H9 (cell line): ENCODE data around the gene RAI1. TPM values are rescaled to one million over a fixed set of nuclear protein-coding genes. Genes with fewer than 3 reads are reported as not detected.

Experiments
- DNase-seq: peaks from one replicate; pipeline ENCODE4 v3.0.0-alpha.2; 2017
- H2AFZ ChIP-seq: one replicate; pipeline ENCODE4 v1.6.1; 2013; ENCODE audit warnings: mild to moderate bottlenecking, low read length, control low read depth, moderate library complexity
- H2AK5ac ChIP-seq: 2 replicates; pipeline ENCODE4 v1.6.1; 2013; ENCODE audit warnings: low read length, control low read depth, mixed read lengths; ENCODE audit not compliant: insufficient read length
- H2BK120ac ChIP-seq: one replicate; pipeline ENCODE4 v1.6.1; 2013; ENCODE audit warnings: low read depth, mild to moderate bottlenecking, low read length, control low read depth, inconsistent platforms; ENCODE audit not compliant: poor library complexity, severe bottlenecking
- H2BK12ac ChIP-seq: 2 replicates; pipeline ENCODE4 v1.6.1; 2013; ENCODE audit warnings: low read length, control low read depth, mixed read lengths, low read depth; ENCODE audit not compliant: insufficient read length
- H2BK15ac ChIP-seq: 2 replicates; pipeline ENCODE4 v1.6.1; 2013; ENCODE audit warnings: low read depth, low read length, control low read depth
- H2BK20ac ChIP-seq: one replicate; pipeline ENCODE4 v1.6.1; 2013; ENCODE audit warnings: low read depth, mild to moderate bottlenecking, low read length, control low read depth, inconsistent platforms; ENCODE audit not compliant: poor library complexity, severe bottlenecking
- H2BK5ac ChIP-seq: 2 replicates; pipeline ENCODE4 v1.6.1; 2013; ENCODE audit warnings: low read length, control low read depth, mixed read lengths; ENCODE audit not compliant: insufficient read length
- H3K14ac ChIP-seq: 2 replicates; pipeline ENCODE4 v1.6.1; 2013; ENCODE audit warnings: low read length, control low read depth; ENCODE audit not compliant: insufficient read depth
- H3K18ac ChIP-seq: 2 replicates; pipeline ENCODE4 v1.6.1; 2013; ENCODE audit warnings: low read depth, mild to moderate bottlenecking, mixed read lengths, low read length, control low read depth; ENCODE audit not compliant: insufficient read length
- H3K23ac ChIP-seq: 2 replicates; pipeline ENCODE4 v1.6.1; 2013; ENCODE audit warnings: low read length, control low read depth, mixed read lengths, low read depth; ENCODE audit not compliant: insufficient read length
- H3K23me2 ChIP-seq: 2 replicates; pipeline ENCODE4 v1.6.1; 2013; ENCODE audit warnings: low read depth, mild to moderate bottlenecking, mixed read lengths, low read length, control low read depth; ENCODE audit not compliant: insufficient read length, poor library complexity, severe bottlenecking
- H3K27ac ChIP-seq: 2 replicates; pipeline ENCODE4 v1.5.1; 2013; ENCODE audit warnings: low read length, control low read depth, mixed read lengths, low read depth; ENCODE audit not compliant: insufficient read length
- H3K27me3 ChIP-seq: 2 replicates; pipeline ENCODE4 v1.6.1; 2013; ENCODE audit warnings: low read length, control low read depth, inconsistent platforms; ENCODE audit not compliant: insufficient read depth
- H3K4ac ChIP-seq: 2 replicates; pipeline ENCODE4 v1.6.1; 2013; ENCODE audit warnings: low read depth, mild to moderate bottlenecking, control low read depth, inconsistent platforms, low read length, moderate library complexity
- H3K4me1 ChIP-seq: 2 replicates; pipeline ENCODE4 v1.6.1; 2013; ENCODE audit warnings: low read length, control low read depth, inconsistent platforms; ENCODE audit not compliant: insufficient read depth
- H3K4me2 ChIP-seq: 2 replicates; pipeline ENCODE4 v1.6.1; 2013; ENCODE audit warnings: low read length, control low read depth, mixed read lengths; ENCODE audit not compliant: insufficient read length, insufficient read depth
- H3K56ac ChIP-seq: 2 replicates; pipeline ENCODE4 v1.6.1; 2013; ENCODE audit warnings: low read depth, mild to moderate bottlenecking, mixed read lengths, low read length, control low read depth; ENCODE audit not compliant: insufficient read length
- H3K79me1 ChIP-seq: 2 replicates; pipeline ENCODE4 v1.6.1; 2013; ENCODE audit warnings: low read depth, mild to moderate bottlenecking, moderate library complexity, low read length, control low read depth, inconsistent platforms; ENCODE audit not compliant: insufficient read depth, poor library complexity, severe bottlenecking
- H3K79me2 ChIP-seq: 2 replicates; pipeline ENCODE4 v1.6.1; 2013; ENCODE audit warnings: low read length, control low read depth, inconsistent platforms; ENCODE audit not compliant: insufficient read depth
- H3K9ac ChIP-seq: 2 replicates; pipeline ENCODE4 v1.6.1; 2013; ENCODE audit warnings: low read length, control low read depth, mixed read lengths; ENCODE audit not compliant: insufficient read length; ENCODE audit errors: extremely low read depth
- H3K9me3 ChIP-seq: one replicate; pipeline ENCODE4 v1.6.1; 2013; ENCODE audit warnings: low read depth, low read length, inconsistent platforms; ENCODE audit not compliant: control insufficient read depth
- H3T11ph ChIP-seq: one replicate; pipeline ENCODE4 v1.6.1; 2013; ENCODE audit warnings: mild to moderate bottlenecking, low read length, control low read depth, inconsistent platforms
- H4K20me1 ChIP-seq: one replicate; pipeline ENCODE4 v1.6.1; 2013; ENCODE audit not compliant: control insufficient read depth, insufficient read length, insufficient read depth
- H4K5ac ChIP-seq: 2 replicates; pipeline ENCODE4 v1.6.1; 2013; ENCODE audit warnings: low read depth, mild to moderate bottlenecking, mixed read lengths, low read length, control low read depth; ENCODE audit not compliant: insufficient read length
- H4K8ac ChIP-seq: replicated peaks from 2 replicates; pipeline ENCODE4 v1.6.1; 2013; ENCODE audit warnings: low read length, control low read depth, mixed read lengths, low read depth; ENCODE audit not compliant: insufficient read length
- H4K91ac ChIP-seq: 2 replicates; pipeline ENCODE4 v1.6.1; 2013; ENCODE audit warnings: low read depth, mild to moderate bottlenecking, moderate library complexity, mixed read lengths, low read length, control low read depth; ENCODE audit not compliant: insufficient read length
- H3K27ac Mint-ChIP-seq, 3 experiments: 2 replicates in 2 of 3; 3 replicates in 1 of 3; pipeline ENCODE4 v1.8.0; 2020 to 2021; ENCODE audit warnings: mixed read lengths in 3 of 3, mild to moderate bottlenecking in 1 of 3, moderate library complexity in 1 of 3
- H3K27me3 Mint-ChIP-seq: 2 replicates; pipeline ENCODE4 v1.8.0; 2021; ENCODE audit warnings: low read depth, mild to moderate bottlenecking, moderate library complexity, mixed read lengths
- H3K36me3 Mint-ChIP-seq, 3 experiments: 2 replicates in 2 of 3; 3 replicates in 1 of 3; pipeline ENCODE4 v1.8.0; 2020 to 2021; ENCODE audit warnings: low read depth in 3 of 3, mixed read lengths in 3 of 3; ENCODE audit not compliant: insufficient read depth in 1 of 3
- H3K4me1 Mint-ChIP-seq, 2 experiments: 2 replicates each; pipeline ENCODE4 v1.8.0; 2020; ENCODE audit warnings: mixed read lengths in 2 of 2
- H3K4me3 Mint-ChIP-seq, 2 experiments: 2 replicates in 1 of 2; 3 replicates in 1 of 2; pipeline ENCODE4 v1.8.0; 2020 to 2021; ENCODE audit warnings: mild to moderate bottlenecking in 2 of 2, mixed read lengths in 2 of 2, moderate library complexity in 1 of 2
- H3K9me3 Mint-ChIP-seq, 2 experiments: 2 replicates in 1 of 2; 3 replicates in 1 of 2; pipeline ENCODE4 v1.8.0; 2020; ENCODE audit warnings: mild to moderate bottlenecking in 2 of 2, mixed read lengths in 2 of 2, moderate library complexity in 1 of 2
- CTCF ChIP-seq: fragments of 200-600 bp; sonication (generic); conservative IDR thresholded peaks from 3 replicates; pipeline ENCODE4 v1.8.0; 2021; ENCODE audit warnings: antibody characterized with exemption, mild to moderate bottlenecking
- WGBS: extraction: QIAGEN DNeasy Blood & Tissue Kit; methylation state at CpG from one replicate; pipeline ENCODE4 v1.1.7; 2013; ENCODE audit warnings: missing lambda C conversion rate, low lambda C conversion rate, mixed read lengths; ENCODE audit not compliant: insufficient read length; ENCODE audit errors: extremely low coverage; 5-methylcytosine and 5-hydroxymethylcytosine counted together
- total RNA-seq: library from RNA; stranded (reverse); gene quantifications from 2 replicates; pipeline ENCODE4 v1.2.1, GENCODE V29; 2021

RAI1 gene
- total RNA-seq, 1 experiment from 2014 or later, result 1.5 TPM

- Histone ChIP-seq H4K8ac (no peak overlapping the region), H3K79me1 (no peaks in the 10 kb centered on the region), H3K4me2 (no peak overlapping the region), H2BK15ac (no peak overlapping the region), H3K9me3 (no peaks in the 10 kb centered on the region), H2BK12ac (no peak overlapping the region), H2AFZ (no peak overlapping the region), H4K91ac (no peak overlapping the region), H3K27me3 (peaks cover 63% of the 10 kb centered on the region; the same call in 1 of the 2 replicates), H3K18ac (no peak overlapping the region), H3K23me2 (peaks cover 9% of the 10 kb centered on the region), H2BK5ac (no peak overlapping the region), H3K9ac (no peak overlapping the region), H4K5ac (no peak overlapping the region), H3K27ac (no peak overlapping the region), H2BK120ac (no peak overlapping the region), H3K14ac (no peak overlapping the region), H2BK20ac (no peak overlapping the region), H4K20me1 (peaks cover 2% of the 10 kb centered on the region), H3K23ac (no peak overlapping the region), H3K4ac (no peak overlapping the region), H2AK5ac (no peak overlapping the region), H3T11ph (no peak overlapping the region), H3K56ac (no peak overlapping the region), H3K4me1 (peaks cover 6% of the 10 kb centered on the region; the same call in 1 of the 2 replicates), H3K79me2 (no peaks in the 10 kb centered on the region)
- no peak for DNase-seq
- no peak overlapping the region for H3K27ac Mint-ChIP-seq
- no peak overlapping the region for H3K4me3 Mint-ChIP-seq
- no peaks in the 10 kb centered on the region; a peak in 2 of 5 replicates for H3K9me3 Mint-ChIP-seq
- WGBS, result no CpG with 5 or more reads among the region's 6 CpGs
- H3K4me1 Mint-ChIP-seq, result peaks cover 20 to 34% of the 10 kb centered on the region in 2 experiments
- TF ChIP-seq CTCF, result no peak
- H3K36me3 Mint-ChIP-seq, result no peaks in the 10 kb centered on the region
- peaks cover 93% of the 10 kb centered on the region for H3K27me3 Mint-ChIP-seq
Measured at GRCh38 chr17:17679748-17680147, 1.5 kb upstream of the RAI1 start.
